SW 1271 (cell line): ENCODE measurements around the gene UQCRQ.
"Not testable (repeated sequence)": the region's sequence is repeated elsewhere in the genome, so short reads cannot be mapped to it uniquely, and the experiment has no call there.

ENCODE experiments used
- DNase-seq, 2 experiments: peaks; one replicate each; lab custom pipeline; 2025; lab: John Stamatoyannopoulos, UW

UQCRQ gene

GRCh38 chr5:132834057-132834456, 32.4 kb upstream of the UQCRQ start:
- no peak for DNase-seq

- no peak for DNase-seq
Observed at GRCh38 chr5:132836852-132837251, 29.6 kb upstream of the UQCRQ start.

- no peak for DNase-seq
Observed at GRCh38 chr5:132837868-132838267, 28.6 kb upstream of the UQCRQ start.

- DNase-seq, result no peak
Observed at GRCh38 chr5:132838516-132839282, 27.7 kb upstream of the UQCRQ start.

- no peak for DNase-seq
Observed at GRCh38 chr5:132839426-132840301, 26.8 kb upstream of the UQCRQ start.

- DNase-seq, result no peak
Observed at GRCh38 chr5:132840313-132840712, 26.1 kb upstream of the UQCRQ start.

- no peak for DNase-seq
Observed at GRCh38 chr5:132840896-132841295, 25.5 kb upstream of the UQCRQ start.

- DNase-seq, result no peak
Observed at GRCh38 chr5:132841305-132841704, 25.1 kb upstream of the UQCRQ start.

GRCh38 chr5:132848270-132848669, 18.2 kb upstream of the UQCRQ start:
- no peak for DNase-seq

GRCh38 chr5:132849347-132849746, 17.1 kb upstream of the UQCRQ start:
- DNase-seq, result no peak

- DNase-seq, result no peak
Observed at GRCh38 chr5:132850066-132850465, 16.4 kb upstream of the UQCRQ start.

- DNase-seq, result no peak
Observed at GRCh38 chr5:132853323-132853722, 13.1 kb upstream of the UQCRQ start.

- DNase-seq, result no peak
Observed at GRCh38 chr5:132853790-132854189, 12.7 kb upstream of the UQCRQ start.

- DNase-seq, result no peak
Observed at GRCh38 chr5:132854301-132854700, 12.1 kb upstream of the UQCRQ start.

GRCh38 chr5:132854992-132855391, 11.4 kb upstream of the UQCRQ start:
- not testable (repeated sequence) for DNase-seq

- DNase-seq, result no peak
Observed at GRCh38 chr5:132856011-132856410, 10.4 kb upstream of the UQCRQ start.

GRCh38 chr5:132859889-132860437, 6.5 kb upstream of the UQCRQ start:
- DNase-seq, result no peak

GRCh38 chr5:132860742-132861141, 5.7 kb upstream of the UQCRQ start:
- no peak for DNase-seq

- DNase-seq, result no peak
Observed at GRCh38 chr5:132865668-132866341, 637 bp upstream of the UQCRQ start.

GRCh38 chr5:132867046-132867451, 607 bp downstream of the UQCRQ start:
- DNase-seq, result no peak

- no peak for DNase-seq
Observed at GRCh38 chr5:132868754-132869153, 2.3 kb downstream of the UQCRQ start.

GRCh38 chr5:132870801-132871200, 4.4 kb downstream of the UQCRQ start:
- no peak for DNase-seq
